Nephron progenitor cell (in vitro differentiated cells): ENCODE data around the gene PLCB4.
A peak's percentile ranks its signal among the peaks of the same experiment; 100 is the strongest.

Source experiments
- DNase-seq: peaks from one replicate; pipeline ENCODE4 v3.0.0; 2021
- H3K27ac Mint-ChIP-seq: 2 replicates; pipeline ENCODE4 v1.8.0; 2021; ENCODE audit warnings: mild to moderate bottlenecking, moderate library complexity, mixed read lengths
- H3K27me3 Mint-ChIP-seq: 2 replicates; pipeline ENCODE4 v1.8.0; 2021; ENCODE audit warnings: mild to moderate bottlenecking, low read depth, mixed read lengths; ENCODE audit not compliant: poor library complexity
- H3K36me3 Mint-ChIP-seq: 2 replicates; pipeline ENCODE4 v1.8.0; 2021; ENCODE audit warnings: low read depth, mixed read lengths
- H3K4me1 Mint-ChIP-seq: 2 replicates; pipeline ENCODE4 v1.8.0; 2021; ENCODE audit warnings: mixed read lengths
- H3K4me3 Mint-ChIP-seq: 2 replicates; pipeline ENCODE4 v1.8.0; 2021; ENCODE audit warnings: mild to moderate bottlenecking, moderate library complexity, mixed read lengths
- H3K9me3 Mint-ChIP-seq: 2 replicates; pipeline ENCODE4 v1.8.0; 2021; ENCODE audit warnings: mild to moderate bottlenecking, moderate library complexity, mixed read lengths
- TF ChIP-seq, protein P1 (sequence below): fragments of 200-600 bp; sonication (generic); IDR thresholded peaks from 2 replicates; pipeline ENCODE4 v1.5.0; 2021; ENCODE audit warnings: antibody characterized with exemption

Gene PLCB4

DNA sequence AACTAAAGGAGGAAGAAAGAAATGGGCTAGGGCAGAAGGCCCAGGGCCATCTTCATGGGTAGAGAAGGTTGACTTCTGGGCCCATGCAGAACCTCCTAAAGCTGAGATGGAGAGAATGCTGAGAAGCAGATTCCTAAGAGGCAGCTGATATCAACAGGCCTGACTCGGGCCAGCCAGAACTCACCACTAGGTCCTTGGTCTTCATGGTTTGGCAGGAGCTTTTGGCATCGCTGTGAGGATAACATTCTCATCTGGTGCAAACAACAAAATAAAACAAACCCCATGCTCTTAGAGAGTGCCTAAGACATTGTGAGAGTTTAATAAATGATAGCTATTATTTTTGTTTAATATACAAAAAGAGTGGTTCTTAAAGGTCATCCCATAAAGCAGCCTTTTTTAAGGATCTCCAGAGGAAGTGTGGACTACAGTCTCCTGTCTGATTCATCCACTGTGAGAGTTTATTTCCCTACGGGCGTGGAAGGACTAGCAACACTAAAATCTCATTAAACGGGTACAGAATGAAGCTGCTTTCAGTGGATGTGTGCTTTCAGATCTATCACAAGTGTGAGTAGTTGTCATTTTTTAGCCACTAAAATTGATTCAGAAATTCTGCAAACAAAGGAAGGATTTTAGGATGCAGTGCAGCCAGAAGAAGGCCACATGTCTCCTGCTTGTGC is 160.0 kb downstream of the PLCB4 start:
- TF ChIP-seq, protein P1, sequence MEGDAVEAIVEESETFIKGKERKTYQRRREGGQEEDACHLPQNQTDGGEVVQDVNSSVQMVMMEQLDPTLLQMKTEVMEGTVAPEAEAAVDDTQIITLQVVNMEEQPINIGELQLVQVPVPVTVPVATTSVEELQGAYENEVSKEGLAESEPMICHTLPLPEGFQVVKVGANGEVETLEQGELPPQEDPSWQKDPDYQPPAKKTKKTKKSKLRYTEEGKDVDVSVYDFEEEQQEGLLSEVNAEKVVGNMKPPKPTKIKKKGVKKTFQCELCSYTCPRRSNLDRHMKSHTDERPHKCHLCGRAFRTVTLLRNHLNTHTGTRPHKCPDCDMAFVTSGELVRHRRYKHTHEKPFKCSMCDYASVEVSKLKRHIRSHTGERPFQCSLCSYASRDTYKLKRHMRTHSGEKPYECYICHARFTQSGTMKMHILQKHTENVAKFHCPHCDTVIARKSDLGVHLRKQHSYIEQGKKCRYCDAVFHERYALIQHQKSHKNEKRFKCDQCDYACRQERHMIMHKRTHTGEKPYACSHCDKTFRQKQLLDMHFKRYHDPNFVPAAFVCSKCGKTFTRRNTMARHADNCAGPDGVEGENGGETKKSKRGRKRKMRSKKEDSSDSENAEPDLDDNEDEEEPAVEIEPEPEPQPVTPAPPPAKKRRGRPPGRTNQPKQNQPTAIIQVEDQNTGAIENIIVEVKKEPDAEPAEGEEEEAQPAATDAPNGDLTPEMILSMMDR, result no peak
- Mint-ChIP-seq H3K4me1 (peaks cover 41% of the 10 kb centered on the region), H3K9me3 (no peaks in the 10 kb centered on the region), H3K27me3 (no peaks in the 10 kb centered on the region), H3K36me3 (peaks cover 48% of the 10 kb centered on the region), H3K27ac (peak overlapping the region; percentile 4), H3K4me3 (no peak overlapping the region)
- no peak for DNase-seq

DNA sequence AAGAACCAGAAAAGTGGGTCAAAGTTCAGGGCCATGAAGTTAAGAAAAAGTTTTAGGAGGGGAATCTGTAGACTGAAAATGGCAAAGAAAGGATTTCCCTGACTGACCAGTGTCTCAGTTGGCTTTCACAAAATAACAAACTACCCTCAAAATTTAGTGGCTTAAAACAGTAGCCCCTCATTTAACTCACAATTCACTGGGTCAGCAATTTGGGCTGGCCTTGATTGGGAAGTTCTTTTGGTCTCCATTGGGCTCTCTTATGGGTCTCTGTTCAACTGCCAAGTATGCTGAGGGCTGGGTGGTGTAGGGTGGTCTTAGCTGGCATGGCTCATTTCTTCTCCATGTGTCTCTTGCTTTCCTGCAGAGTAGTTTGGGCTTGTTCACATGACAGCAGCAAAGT is 161.5 kb downstream of the PLCB4 start:
- H3K4me1 Mint-ChIP-seq, result peaks cover 34% of the 10 kb centered on the region
- no peak overlapping the region for H3K27ac Mint-ChIP-seq
- no peak overlapping the region for H3K4me3 Mint-ChIP-seq
- TF ChIP-seq, protein P1, result no peak
- DNase-seq, result no peak
- H3K36me3 Mint-ChIP-seq, result peaks cover 37% of the 10 kb centered on the region
- no peaks in the 10 kb centered on the region for H3K27me3 Mint-ChIP-seq
- no peaks in the 10 kb centered on the region for H3K9me3 Mint-ChIP-seq

DNA sequence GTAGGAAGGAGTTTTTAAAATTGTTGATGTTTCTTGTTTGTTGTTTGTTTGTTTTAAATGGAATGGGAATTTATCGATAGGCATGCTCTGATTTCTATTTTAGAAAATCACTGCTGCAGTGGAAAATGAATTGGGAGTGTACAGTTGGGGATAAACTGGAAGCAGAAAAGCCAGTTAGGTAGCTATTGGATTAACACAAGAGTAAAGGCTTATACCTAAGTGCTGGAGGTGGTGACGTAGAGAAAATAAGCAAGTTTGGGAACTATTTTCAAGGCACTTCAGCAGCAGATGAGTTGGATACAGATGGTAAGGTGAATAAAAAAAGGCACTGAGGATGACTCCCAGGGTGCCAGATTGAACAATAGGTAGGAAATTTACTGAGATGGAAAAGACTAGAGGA is 164.9 kb downstream of the PLCB4 start:
- no peak for DNase-seq
- no peak overlapping the region for H3K4me3 Mint-ChIP-seq
- peaks cover 18% of the 10 kb centered on the region for H3K36me3 Mint-ChIP-seq
- TF ChIP-seq, protein P1, result no peak
- H3K27me3 Mint-ChIP-seq, result no peaks in the 10 kb centered on the region
- no peak overlapping the region for H3K27ac Mint-ChIP-seq
- H3K9me3 Mint-ChIP-seq, result no peaks in the 10 kb centered on the region
- peaks cover 5% of the 10 kb centered on the region for H3K4me1 Mint-ChIP-seq

DNA sequence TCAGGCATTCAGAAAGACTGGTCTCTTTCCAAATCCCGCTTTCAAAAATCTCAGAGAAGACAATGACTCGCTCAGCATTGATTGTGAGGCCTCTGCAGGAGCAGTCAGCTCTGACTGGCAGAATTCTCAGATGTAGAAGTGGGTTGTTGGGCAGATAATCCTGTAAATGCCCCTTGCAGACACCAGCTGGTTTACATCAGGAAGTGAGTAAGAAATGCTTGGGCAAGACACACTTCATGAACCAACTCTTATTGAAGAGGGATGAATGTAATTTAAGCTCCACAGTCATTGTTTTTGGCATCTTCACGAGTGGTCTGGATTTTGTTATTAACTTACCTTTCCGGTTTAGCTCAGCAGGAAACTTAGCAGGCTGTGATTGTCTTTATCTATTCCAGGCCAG is 166.6 kb downstream of the PLCB4 start:
- Mint-ChIP-seq H3K4me3 (no peak overlapping the region), H3K27me3 (no peaks in the 10 kb centered on the region), H3K4me1 (peaks cover 19% of the 10 kb centered on the region), H3K27ac (no peak overlapping the region), H3K9me3 (no peaks in the 10 kb centered on the region), H3K36me3 (peaks cover 18% of the 10 kb centered on the region)
- TF ChIP-seq, protein P1, result no peak
- no peak for DNase-seq

DNA sequence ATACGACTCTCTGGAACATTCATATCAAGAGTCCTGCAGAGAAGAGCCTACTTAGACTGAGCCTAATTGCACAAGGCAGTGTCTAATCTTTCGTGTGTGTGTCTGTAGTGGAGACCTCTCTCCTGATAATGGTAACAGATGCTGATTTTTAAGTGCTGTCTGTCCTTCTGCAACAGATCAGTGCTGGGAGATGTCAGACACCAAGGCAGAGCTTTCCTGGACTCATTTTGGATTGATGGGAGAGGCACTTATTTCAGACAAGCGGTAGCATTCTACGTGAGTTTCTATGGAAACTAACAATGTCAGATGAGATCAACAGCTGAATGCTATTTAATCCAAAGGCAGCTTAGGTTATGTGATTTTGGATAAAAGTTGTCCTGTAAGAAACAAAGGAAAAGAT is 167.6 kb downstream of the PLCB4 start:
- Mint-ChIP-seq H3K27me3 (no peaks in the 10 kb centered on the region), H3K9me3 (no peaks in the 10 kb centered on the region), H3K4me1 (peaks cover 28% of the 10 kb centered on the region), H3K4me3 (no peak overlapping the region), H3K27ac (no peak overlapping the region), H3K36me3 (peaks cover 14% of the 10 kb centered on the region)
- no peak for DNase-seq
- TF ChIP-seq, protein P1, result no peak

DNA sequence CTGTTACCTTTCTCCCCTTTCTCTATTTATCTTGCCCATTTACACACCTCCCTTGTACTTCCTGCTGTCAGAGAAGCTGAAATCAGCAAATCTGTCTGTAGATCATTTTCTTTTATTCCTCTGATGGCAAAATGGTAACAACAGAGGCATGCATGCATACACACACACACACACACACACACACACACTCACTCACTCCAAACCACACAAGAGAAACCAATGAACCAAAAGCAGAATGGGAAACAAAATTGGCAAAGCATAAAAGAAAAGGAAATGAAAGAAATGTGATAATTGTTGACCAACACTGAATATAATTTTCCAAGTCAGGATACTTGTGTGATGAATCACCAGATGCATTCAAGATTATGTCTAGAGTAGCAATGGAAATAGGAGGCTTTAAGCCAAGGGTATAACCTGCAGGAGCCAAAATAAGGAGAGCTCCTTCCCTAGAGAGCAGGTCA is 172.4 kb downstream of the PLCB4 start:
- Mint-ChIP-seq H3K4me3 (peak overlapping the region; percentile 24), H3K36me3 (peaks cover 11% of the 10 kb centered on the region), H3K27me3 (no peaks in the 10 kb centered on the region), H3K4me1 (peaks cover 30% of the 10 kb centered on the region), H3K9me3 (no peaks in the 10 kb centered on the region), H3K27ac (no peak overlapping the region)
- TF ChIP-seq, protein P1, result no peak
- DNase-seq, result no peak
